ENCODE data around the gene HDDC3. TPM values are rescaled to one million over a fixed set of nuclear protein-coding genes. Genes with fewer than 3 reads are reported as not detected.

The HDDC3 gene
- total RNA-seq, 1 donor from 2014 or later = 10.5 TPM

- H3K27ac Mint-ChIP-seq (ENCODE audit: unreplicated experiment) = no peak overlapping the region
- no peak overlapping the region for H3K27ac ChIP-seq (ENCODE audit: low read depth, low read length)
- H3K4me1 Mint-ChIP-seq (ENCODE audit: low read depth, unreplicated experiment) = peaks cover 17% of the 10 kb centered on the region
- H3K9me3 Mint-ChIP-seq (ENCODE audit: unreplicated experiment) = no peaks in the 10 kb centered on the region
- peaks cover 3% of the 10 kb centered on the region for H3K36me3 ChIP-seq (ENCODE audit: insufficient read depth, low read length)
- H3K4me2 ChIP-seq (ENCODE audit: low read length) = no peak overlapping the region
- peaks cover 23% of the 10 kb centered on the region for H3K36me3 Mint-ChIP-seq (ENCODE audit: low read depth, unreplicated experiment)
- H4K20me1 ChIP-seq (ENCODE audit: insufficient read depth, low read length) = no peaks in the 10 kb centered on the region
- DNase-seq (ENCODE audit: low read depth) (no peak), FAIRE-seq (no peak)
- H2AFZ ChIP-seq (ENCODE audit: low read depth, low read length) = no peak overlapping the region
- H3K4me3 Mint-ChIP-seq (ENCODE audit: unreplicated experiment) = no peak overlapping the region
- peaks cover 2% of the 10 kb centered on the region for H3K27me3 Mint-ChIP-seq (ENCODE audit: low read depth, unreplicated experiment)
- peaks cover 7% of the 10 kb centered on the region for H3K4me1 ChIP-seq (ENCODE audit: insufficient read depth, low read length)
- no peak overlapping the region for H3K4me3 ChIP-seq (ENCODE audit: insufficient read depth, low read depth, low read length)
- H3K79me2 ChIP-seq (ENCODE audit: insufficient read depth, low read length) = no peaks in the 10 kb centered on the region
- no peak overlapping the region for H3K9ac ChIP-seq (ENCODE audit: low read length)
- no peak for TF ChIP-seq EZH2 (IDR thresholded peaks at IDR 0.05; ENCODE audit: insufficient read depth, low read length)
- no peak for TF ChIP-seq CTCF (IDR thresholded peaks at IDR 0.05; ENCODE audit: insufficient read depth, low read depth, low read length)
- no peaks in the 10 kb centered on the region for H3K27me3 ChIP-seq (ENCODE audit: insufficient read depth, low read length)
- no peaks in the 10 kb centered on the region for H3K9me3 ChIP-seq (ENCODE audit: insufficient read depth, low read depth, low read length)
Observed at GRCh38 chr15:90918835-90919234, 13.5 kb downstream of the HDDC3 start.

DNA sequence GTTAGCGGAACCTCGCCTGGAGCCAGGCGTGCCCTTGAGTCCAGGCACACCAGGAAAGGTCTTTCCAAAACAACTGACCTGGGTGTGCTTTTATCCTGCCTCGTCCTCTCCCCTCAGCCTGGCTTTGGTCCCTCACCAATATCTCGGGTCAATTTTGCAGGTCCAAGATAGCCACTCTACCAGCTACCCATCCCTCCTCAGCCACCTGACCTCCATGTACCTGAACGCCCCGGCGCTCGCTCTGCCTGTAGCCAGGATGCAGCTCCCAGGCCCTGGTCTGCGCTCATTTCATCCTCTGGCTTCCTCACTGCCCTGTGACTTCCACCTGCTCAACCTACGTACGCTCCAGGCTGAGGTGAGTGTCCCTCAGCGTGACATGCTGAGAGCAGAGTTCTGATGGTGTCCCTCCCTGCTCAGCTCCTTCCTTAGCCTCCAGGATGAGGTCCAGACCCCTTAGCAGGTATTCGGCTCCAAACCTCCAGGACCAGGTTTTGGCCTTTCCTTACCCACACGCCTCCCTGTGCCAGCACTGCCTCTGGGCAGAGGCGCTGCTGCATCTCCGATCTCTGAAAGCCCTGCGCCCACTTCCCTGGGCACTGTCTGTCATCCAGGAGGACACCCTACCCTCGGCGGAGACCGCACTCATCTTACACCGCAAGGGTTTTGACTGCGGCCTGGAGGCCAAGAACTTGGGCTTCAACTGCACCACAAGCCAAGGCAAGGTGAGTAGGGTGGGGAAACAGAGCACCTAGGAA lies 14.1 kb downstream of the HDDC3 start:
- FAIRE-seq = no peak

More for the DNA sequence above, 14.1 kb downstream of the HDDC3 start:
- no peak for TF ChIP-seq CTCF (IDR thresholded peaks at IDR 0.05; ENCODE audit: insufficient read depth, low read depth, low read length)
- no peak for TF ChIP-seq EZH2 (IDR thresholded peaks at IDR 0.05; ENCODE audit: insufficient read depth, low read length)
- Histone ChIP-seq H3K27me3 (ENCODE audit: insufficient read depth, low read length) (no peaks in the 10 kb centered on the region), H4K20me1 (ENCODE audit: insufficient read depth, low read length) (no peaks in the 10 kb centered on the region), H3K36me3 (ENCODE audit: insufficient read depth, low read length) (peaks cover 3% of the 10 kb centered on the region), H3K27ac (ENCODE audit: low read depth, low read length) (no peak overlapping the region), H3K4me1 (ENCODE audit: insufficient read depth, low read length) (peaks cover 7% of the 10 kb centered on the region), H3K4me3 (ENCODE audit: insufficient read depth, low read depth, low read length) (no peak overlapping the region), H3K9ac (ENCODE audit: low read length) (no peak overlapping the region), H3K4me2 (ENCODE audit: low read length) (no peak overlapping the region), H2AFZ (ENCODE audit: low read depth, low read length) (no peak overlapping the region), H3K79me2 (ENCODE audit: insufficient read depth, low read length) (no peaks in the 10 kb centered on the region), H3K9me3 (ENCODE audit: insufficient read depth, low read depth, low read length) (no peaks in the 10 kb centered on the region)
- no peak for DNase-seq (ENCODE audit: low read depth)
- Mint-ChIP-seq H3K4me3 (ENCODE audit: unreplicated experiment) (no peak overlapping the region), H3K36me3 (ENCODE audit: low read depth, unreplicated experiment) (peaks cover 24% of the 10 kb centered on the region), H3K9me3 (ENCODE audit: unreplicated experiment) (no peaks in the 10 kb centered on the region), H3K27me3 (ENCODE audit: low read depth, unreplicated experiment) (peaks cover 2% of the 10 kb centered on the region), H3K27ac (ENCODE audit: unreplicated experiment) (no peak overlapping the region), H3K4me1 (ENCODE audit: low read depth, unreplicated experiment) (peaks cover 17% of the 10 kb centered on the region)
